GM12878 (cell line): ENCODE results near the gene NUB1. TPM values are rescaled to one million over a fixed set of nuclear protein-coding genes. Genes with fewer than 3 reads are reported as not detected.
A peak's percentile ranks its signal among the peaks of the same experiment; 100 is the strongest.

ENCODE experiments used
- ATAC-seq: fragments of 200-7000 bp; cut with Tn5 transposase; 3 replicates; pipeline ENCODE4 v1.9.1; 2020; ENCODE audit warnings: mild to moderate bottlenecking, moderate library complexity
- BruUV-seq: library from RNA; stranded (reverse); fragments of 400-500 nt; replicated peaks from 2 replicates; lab custom pipeline; 2021; lab: Mats Ljungman, UMichigan
- CTCF ChIA-PET: fragments of 300-600 bp; sonication (Branson Sonifier 250); formaldehyde crosslinking; extraction: SDS; loops from one replicate; lab custom pipeline; 2021; ENCODE audit warnings: inconsistent platforms; lab: Yijun Ruan, JAX
- POLR2A ChIA-PET: fragments of 350-600 bp; formaldehyde crosslinking; extraction: SDS; loops from one replicate; lab custom pipeline; 2021; ENCODE audit warnings: inconsistent platforms; lab: Charles Lee
- RAD21 ChIA-PET: fragments of 300-600 bp; sonication (Branson Sonifier 250); formaldehyde crosslinking; loops from one replicate; lab custom pipeline; 2023; ENCODE audit warnings: antibody characterized with exemption; ENCODE audit not compliant: unreplicated experiment; lab: Charles Lee
- SMC1A ChIA-PET: fragments of 300-600 bp; sonication (Branson Sonifier 250); formaldehyde crosslinking; loops from one replicate; lab custom pipeline; 2023; ENCODE audit not compliant: unreplicated experiment, uncharacterized antibody; lab: Charles Lee
- DNase-seq: peaks from one replicate; pipeline ENCODE4 v3.0.0-alpha.2; 2011; ENCODE audit warnings: low read depth, low spot score
- FAIRE-seq: peaks from 3 replicates; lab custom pipeline; 2011; peaks lifted over from hg19 to GRCh38; lab: Jason Lieb, UNC
- H2AFZ ChIP-seq: 2 replicates; pipeline ENCODE4 v1.6.0; 2011; ENCODE audit warnings: low read depth, low read length, control low read depth; ENCODE audit not compliant: control insufficient read depth
- H3K27ac ChIP-seq: 2 replicates; pipeline ENCODE4 v1.5.1; 2011; ENCODE audit warnings: control low read depth; ENCODE audit not compliant: control insufficient read depth, insufficient read depth
- H3K27me3 ChIP-seq, 2 experiments: replicated peaks in 1 of 2; 2 replicates each; pipeline versions ENCODE4 v1.6.0 to v1.6.1; 2011; ENCODE audit warnings: low read length in 1 of 2; ENCODE audit not compliant: control insufficient read depth in 2 of 2, insufficient read depth in 2 of 2
- H3K36me3 ChIP-seq, 2 experiments: 2 replicates each; pipeline ENCODE4 v1.5.1; 2011; ENCODE audit warnings: low read length in 1 of 2; ENCODE audit not compliant: control insufficient read depth in 2 of 2, insufficient read depth in 2 of 2
- H3K4me1 ChIP-seq: 2 replicates; pipeline ENCODE4 v1.6.1; 2011; ENCODE audit warnings: mild to moderate bottlenecking, low read length, moderate library complexity, mixed read lengths; ENCODE audit not compliant: control insufficient read depth, insufficient read depth
- H3K4me2 ChIP-seq: 2 replicates; pipeline ENCODE4 v1.6.0; 2011; ENCODE audit warnings: control low read depth; ENCODE audit not compliant: control insufficient read depth, insufficient read depth
- H3K4me3 ChIP-seq: fragments of 200-600 bp; sonication (generic); 2 replicates; pipeline ENCODE4 v1.5.1; 2016
- H3K79me2 ChIP-seq: 2 replicates; pipeline ENCODE4 v1.6.0; 2011; ENCODE audit warnings: low read length; ENCODE audit not compliant: control insufficient read depth, insufficient read depth
- H3K9ac ChIP-seq: 2 replicates; pipeline ENCODE4 v1.8.0; 2011; ENCODE audit warnings: low read length, control low read depth, mixed read lengths; ENCODE audit not compliant: control insufficient read depth, insufficient read depth
- H3K9me3 ChIP-seq: replicated peaks from 3 replicates; pipeline ENCODE4 v1.5.1; 2011; ENCODE audit warnings: mild to moderate bottlenecking, low read length; ENCODE audit not compliant: control insufficient read depth, insufficient read depth
- H4K20me1 ChIP-seq: 2 replicates; pipeline ENCODE4 v1.6.0; 2011; ENCODE audit not compliant: control insufficient read depth, insufficient read depth
- BHLHE40 ChIP-seq, 2 experiments: fragments of 450-650 bp in 1 of 2; IDR thresholded peaks; 2 replicates each; pipeline ENCODE4 v1.6.1; 2011 to 2017; ENCODE audit warnings: low read depth in 2 of 2, borderline replicate concordance in 1 of 2, improper control_type of control experiment in 1 of 2, low read length in 1 of 2, mild to moderate bottlenecking in 1 of 2
- JUND ChIP-seq: IDR thresholded peaks from 2 replicates; pipeline ENCODE4 v1.6.1; 2012; ENCODE audit warnings: low read depth, mild to moderate bottlenecking, low read length, improper control_type of control experiment, moderate library complexity
- PML ChIP-seq: IDR thresholded peaks from 2 replicates; pipeline ENCODE4 v1.6.1; 2012; ENCODE audit warnings: low read length, inconsistent platforms
- RUNX3 ChIP-seq: IDR thresholded peaks from 2 replicates; pipeline ENCODE4 v1.6.1; 2012; ENCODE audit warnings: low read length, inconsistent platforms
- TCF3 ChIP-seq: IDR thresholded peaks from 2 replicates; pipeline ENCODE4 v1.6.1; 2012; ENCODE audit warnings: low read depth, mild to moderate bottlenecking, low read length, borderline replicate concordance; ENCODE audit not compliant: insufficient read depth
- WGBS: methylation state at CpG from one replicate; pipeline ENCODE4 v1.1.6; 2016; ENCODE audit warnings: low lambda C conversion rate; ENCODE audit not compliant: insufficient replicate concordance, insufficient coverage; ENCODE audit errors: missing lambda C conversion rate; 5-methylcytosine and 5-hydroxymethylcytosine counted together
- in situ Hi-C: fragments of 300-500 bp; cut with MboI; formaldehyde crosslinking; loops from 9 replicates; pipeline ENCODE4 v1.14.3; 2018; ENCODE audit warnings: mixed read lengths
- intact Hi-C: fragments of 100-400 bp; cut with micrococcal nuclease; formaldehyde crosslinking; loops from one replicate; pipeline ENCODE4 v1.14.2; 2022; ENCODE audit not compliant: unreplicated experiment
- polyA plus RNA-seq, 11 experiments: library from polyadenylated mRNA; depleted of rRNA in 4 of 11; unstranded in 6 of 11; stranded (reverse) in 5 of 11; fragments of >200 nt; fragmentation: Nextera tagmentation in 4 of 11; fragmentation: Illumina TruSeq in 1 of 11; extraction: Ambion mirVana in 4 of 11; extraction: Trizol in 1 of 11; gene quantifications; 1 replicate in 1 of 11; 2 replicates in 10 of 11; pipeline versions ENCODE4 v1.2.1 to v1.2.3, GENCODE V29; 2011 to 2016; ENCODE audit warnings: inconsistent platforms in 2 of 11, missing spikeins in 2 of 11, low read depth in 1 of 11
- total RNA-seq, 4 experiments: library from RNA; depleted of rRNA in 3 of 4; stranded (reverse); fragments of >200 nt in 3 of 4; fragmentation: Illumina TruSeq in 1 of 4; extraction: Trizol in 1 of 4; gene quantifications; 2 replicates each; pipeline versions ENCODE4 v1.2.1 to v1.2.3, GENCODE V29; 2013 to 2021
- TF ChIP-seq, protein P1 (sequence below): IDR thresholded peaks from 2 replicates; pipeline ENCODE4 v1.6.1; 2011; ENCODE audit warnings: borderline replicate concordance, low read depth, mild to moderate bottlenecking, moderate library complexity, low read length; ENCODE audit not compliant: insufficient read depth, poor library complexity, severe bottlenecking

Gene NUB1
- total and polyA plus RNA-seq, 10 of the 15 experiments (the other 5 are each of a cell fraction or from before 2014, with no cell fraction given): 24.1 to 102 (median 49.0) TPM

DNA sequence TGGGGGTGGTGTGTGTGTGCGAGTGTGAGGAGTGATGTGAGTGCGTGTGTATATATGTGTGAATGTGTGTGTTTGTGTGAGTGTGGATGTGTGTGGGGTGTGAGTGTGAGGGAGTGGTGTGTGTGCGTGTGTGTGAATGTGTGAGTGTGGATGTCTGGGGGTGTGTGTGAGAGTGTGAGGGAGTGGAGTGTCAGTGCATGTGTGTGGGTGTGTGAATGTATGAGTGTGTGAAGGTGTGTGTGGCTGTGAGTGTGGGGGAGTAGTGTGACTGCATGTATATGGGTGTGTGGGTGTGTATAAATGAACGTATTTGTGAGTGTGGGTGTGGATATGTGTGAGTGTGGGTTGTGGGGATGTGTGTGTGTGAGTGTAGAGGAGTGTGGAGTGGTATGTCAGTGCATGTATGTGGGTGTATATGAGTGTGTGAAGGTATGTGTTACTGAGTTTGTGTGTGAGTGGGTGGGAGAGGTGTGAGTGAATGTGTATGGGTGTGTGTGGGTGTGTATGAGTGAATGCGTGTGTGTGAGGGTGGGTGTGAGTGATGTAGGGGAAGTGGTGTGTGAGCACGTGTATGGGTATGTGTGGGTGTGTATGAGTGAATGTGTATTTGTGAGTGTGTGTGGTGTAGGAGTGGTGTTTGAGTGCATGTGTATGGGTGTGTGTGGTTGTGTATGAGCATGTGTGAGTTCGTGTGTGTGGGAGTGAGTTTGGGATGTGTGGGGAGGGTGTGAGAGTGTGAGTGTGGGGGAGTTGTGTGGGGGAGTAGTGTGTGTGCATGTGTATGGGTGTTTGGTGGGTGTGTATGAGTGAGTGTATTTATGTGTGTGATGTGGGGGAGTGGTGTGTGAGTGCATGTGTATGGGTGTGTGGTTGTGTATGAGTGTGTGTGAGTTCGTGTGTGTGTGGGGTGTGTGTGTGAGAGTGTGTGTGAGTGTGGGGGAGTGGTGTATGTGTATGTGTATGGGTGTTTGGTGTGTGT, 28.5 kb upstream of the NUB1 start:
- FAIRE-seq: peak; percentile 38
- no peak overlapping the region for H3K4me2 ChIP-seq
- ChIA-PET POLR2A (no interaction called here), CTCF (interaction anchor here (7.4 kb wide), 1 partner anchor 40 kb away, joined by 252 read pairs; no protein-coding TSS in a partner anchor), SMC1A (interaction anchor here (6.3 kb wide), 1 partner anchor 39 kb away, joined by 152 read pairs; no protein-coding TSS in a partner anchor), RAD21 (interaction anchor here (1.6 kb wide), 1 partner anchor 38 kb away, joined by 4 read pairs; no protein-coding TSS in a partner anchor)
- no peaks in the 10 kb centered on the region for H4K20me1 ChIP-seq
- H3K4me1 ChIP-seq: no peaks in the 10 kb centered on the region
- no peak overlapping the region for H3K27ac ChIP-seq
- DNase-seq: no peak
- H3K36me3 ChIP-seq: no peaks in the 10 kb centered on the region
- ATAC-seq: no peak
- H2AFZ ChIP-seq: no peak overlapping the region
- H3K9me3 ChIP-seq: peaks cover 2% of the 10 kb centered on the region; the same call in 2 of the 3 replicates
- intact Hi-C loops: no loop called here
- 36% methylated on average over 8 of the region's 8 CpGs for WGBS
- TF ChIP-seq, protein P1, sequence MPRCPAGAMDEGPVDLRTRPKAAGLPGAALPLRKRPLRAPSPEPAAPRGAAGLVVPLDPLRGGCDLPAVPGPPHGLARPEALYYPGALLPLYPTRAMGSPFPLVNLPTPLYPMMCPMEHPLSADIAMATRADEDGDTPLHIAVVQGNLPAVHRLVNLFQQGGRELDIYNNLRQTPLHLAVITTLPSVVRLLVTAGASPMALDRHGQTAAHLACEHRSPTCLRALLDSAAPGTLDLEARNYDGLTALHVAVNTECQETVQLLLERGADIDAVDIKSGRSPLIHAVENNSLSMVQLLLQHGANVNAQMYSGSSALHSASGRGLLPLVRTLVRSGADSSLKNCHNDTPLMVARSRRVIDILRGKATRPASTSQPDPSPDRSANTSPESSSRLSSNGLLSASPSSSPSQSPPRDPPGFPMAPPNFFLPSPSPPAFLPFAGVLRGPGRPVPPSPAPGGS: peak; percentile 73
- TF ChIP-seq JUND (no peak), TCF3 (peak; percentile 18; the same call in 1 of the 2 replicates), RUNX3 (no peak), BHLHE40 (IDR thresholded peaks at IDR 0.05; ENCODE audit: borderline replicate concordance in 1 of 2, low read depth in 2 of 2, low read length in 1 of 2) (peak in 1 of 2 experiments; percentile 35; a peak in 1 of 4 replicates), PML (0 out of 2 replicates have a peak, but pooled peaks have one; percentile 6)
- TF ChIP-seq, all 136 proteins: peak for 4
- Histone ChIP-seq H3K9ac (no peak overlapping the region), H3K4me3 (no peak overlapping the region), H3K27me3 (no peaks in the 10 kb centered on the region), H3K79me2 (no peaks in the 10 kb centered on the region)
- in situ Hi-C loops: no loop called here
- no TSS peak for BruUV-seq
